RPMI8226 (cell line): ENCODE measurements around the gene FSTL4.

Experiments
- DNase-seq: peaks from one replicate; pipeline ENCODE4 v3.0.0-alpha.2; 2015

The FSTL4 gene

DNA sequence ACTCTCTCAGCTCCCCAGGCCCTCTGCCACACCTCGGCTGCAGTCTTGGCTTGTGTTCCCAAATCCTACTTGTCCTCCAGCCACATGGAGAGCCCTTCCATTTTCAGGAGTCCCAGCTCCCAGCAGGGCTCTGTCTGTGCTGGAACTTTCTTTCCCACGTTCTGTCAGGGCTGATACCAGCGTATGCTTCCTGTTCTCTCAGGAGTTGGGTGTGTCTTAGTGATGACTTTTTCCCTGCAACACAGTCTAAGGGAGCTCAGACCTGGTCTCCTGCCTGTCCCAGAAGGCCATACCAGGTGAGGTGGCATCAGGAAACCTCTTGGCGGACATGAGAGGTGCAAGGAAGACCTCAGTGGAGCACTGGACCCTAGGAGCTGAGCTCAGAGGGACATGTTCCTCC, 334.0 kb downstream of the FSTL4 start:
- DNase-seq, result no peak

DNA sequence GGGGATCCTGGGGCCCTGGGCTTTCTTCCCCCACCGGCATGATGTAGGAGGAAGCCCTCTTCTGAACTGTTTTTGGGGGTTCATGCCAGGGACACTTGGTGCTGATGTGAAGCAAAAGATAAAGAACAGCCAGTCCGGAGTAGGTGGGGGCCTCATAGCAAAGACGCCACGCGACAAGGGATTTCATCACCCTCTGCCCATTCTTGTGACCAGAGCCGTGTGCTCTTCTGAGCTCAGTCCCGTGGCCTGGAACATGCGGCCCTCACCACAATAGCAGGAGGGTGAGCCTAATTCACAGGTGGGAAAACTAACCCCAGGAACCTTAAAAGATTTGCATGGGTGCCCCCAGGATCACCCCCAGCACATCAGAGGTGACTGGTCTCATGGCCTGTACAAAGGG, 334.6 kb downstream of the FSTL4 start:
- DNase-seq, result no peak

DNA sequence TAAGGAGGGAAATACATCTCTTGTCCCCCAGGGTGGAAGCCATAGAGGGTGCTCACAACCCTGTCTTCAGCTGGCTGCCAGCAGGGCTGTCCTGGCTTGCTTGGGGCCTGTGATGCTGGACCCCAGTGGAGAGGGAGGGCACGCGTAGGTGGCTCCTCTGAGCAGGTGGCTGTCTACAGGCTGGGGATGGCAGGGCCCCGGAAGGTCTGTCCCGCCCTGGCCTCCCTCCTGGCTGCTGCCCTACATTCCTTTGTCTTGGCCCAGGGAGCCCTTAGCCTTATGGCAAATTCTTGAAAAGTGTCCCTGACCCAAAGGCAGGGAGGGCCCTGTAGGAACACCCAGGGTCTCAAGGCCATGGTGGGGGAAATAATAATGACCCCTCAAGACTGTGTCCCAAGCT, 336.2 kb downstream of the FSTL4 start:
- DNase-seq, result no peak

DNA sequence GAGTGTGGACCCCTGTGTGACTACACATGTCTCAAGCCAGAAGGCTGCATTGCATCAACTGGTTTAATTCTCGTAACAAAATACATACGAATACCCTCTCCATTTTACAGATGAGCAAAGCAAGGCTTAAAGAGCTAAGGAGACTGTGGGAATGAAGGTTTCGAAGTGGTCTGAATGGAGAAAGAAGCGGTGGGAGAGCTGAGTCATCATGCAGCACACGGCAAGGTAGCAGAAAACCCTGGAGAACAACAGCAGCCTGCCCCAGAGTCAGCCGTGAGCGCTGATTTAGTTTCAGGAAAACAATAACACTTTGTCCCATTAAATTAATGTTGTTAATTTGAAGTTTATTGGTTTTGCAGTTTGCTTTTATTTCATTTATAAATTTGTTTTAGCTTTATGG, 336.7 kb downstream of the FSTL4 start:
- no peak for DNase-seq

DNA sequence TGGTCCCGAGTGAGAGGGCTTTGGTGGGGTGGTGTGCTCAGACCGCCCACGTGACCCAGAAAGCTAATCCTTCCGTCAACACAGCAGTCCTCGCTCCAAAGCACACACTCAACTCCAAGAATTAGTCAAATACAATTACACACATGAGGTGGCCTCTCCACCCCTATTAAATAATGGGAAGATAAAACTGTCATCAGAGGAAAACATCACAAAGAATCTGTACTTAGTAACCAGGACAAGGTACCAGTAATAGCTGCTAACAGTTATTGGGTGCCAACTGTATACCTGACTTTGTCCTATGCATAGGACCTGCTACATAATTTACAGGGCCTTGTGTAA, 337.8 kb downstream of the FSTL4 start:
- DNase-seq, result no peak

DNA sequence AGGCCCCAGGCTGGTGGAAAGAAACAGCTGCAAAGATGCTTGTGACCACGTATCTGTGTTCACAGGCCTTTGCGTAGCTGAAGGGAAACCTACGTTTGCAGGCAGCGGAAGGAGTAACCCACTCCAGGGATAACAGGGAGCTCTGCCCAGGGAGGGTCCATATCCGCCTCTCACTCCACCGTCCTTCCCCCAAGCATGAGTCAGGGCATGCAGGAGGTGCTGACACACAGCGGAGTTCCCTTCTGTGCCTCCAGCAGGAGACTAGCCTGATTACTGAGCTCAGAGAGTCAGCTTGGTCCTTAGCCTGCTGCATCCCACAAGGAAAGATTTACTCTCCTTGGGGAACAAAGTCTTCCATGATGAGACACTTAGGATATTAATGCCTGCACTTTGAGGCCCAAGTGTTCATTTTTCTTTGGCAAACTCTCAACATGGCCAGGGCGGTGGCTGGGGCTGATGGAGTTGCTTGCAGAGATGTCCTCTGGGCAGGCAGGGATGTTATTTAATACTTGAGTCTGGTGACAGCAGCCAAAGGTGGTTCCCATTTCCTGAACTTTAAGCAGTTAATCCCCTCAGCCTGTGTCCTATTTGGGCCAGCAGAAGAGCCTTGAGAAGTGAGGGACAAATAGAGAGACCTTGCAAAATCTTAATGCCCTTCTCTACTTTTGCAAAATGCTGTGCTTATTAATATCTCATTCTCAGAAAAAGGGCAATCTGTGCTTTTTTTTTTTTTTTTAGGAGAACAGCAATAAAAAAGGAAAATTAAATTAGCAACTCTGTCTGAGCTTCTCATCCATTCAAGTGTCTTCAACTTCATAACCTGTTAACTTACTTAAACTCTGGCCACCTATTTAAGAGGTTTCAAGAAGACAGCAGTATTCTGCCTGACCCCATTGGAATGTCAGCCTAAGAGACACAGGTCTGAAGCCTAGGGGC, 338.4 kb downstream of the FSTL4 start:
- no peak for DNase-seq

DNA sequence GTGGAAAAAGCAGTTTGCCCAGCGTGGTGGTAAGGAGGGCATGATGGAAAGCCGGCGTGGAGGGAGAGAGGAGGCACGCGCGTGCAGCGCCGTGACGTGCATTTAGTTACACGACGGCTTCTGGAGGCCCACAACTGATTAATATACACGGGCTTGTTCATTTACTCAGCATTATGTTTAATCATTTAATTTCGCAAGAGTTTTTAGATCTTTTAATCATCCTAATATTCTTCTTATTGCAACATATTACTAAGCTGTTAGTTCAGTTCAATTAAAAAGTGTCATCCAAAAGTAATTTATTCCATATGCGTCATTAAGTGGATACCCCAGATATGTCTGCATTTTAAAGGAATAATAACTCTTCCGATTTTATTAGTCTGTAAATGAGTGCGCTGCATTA, 340.0 kb downstream of the FSTL4 start:
- DNase-seq, result no peak

DNA sequence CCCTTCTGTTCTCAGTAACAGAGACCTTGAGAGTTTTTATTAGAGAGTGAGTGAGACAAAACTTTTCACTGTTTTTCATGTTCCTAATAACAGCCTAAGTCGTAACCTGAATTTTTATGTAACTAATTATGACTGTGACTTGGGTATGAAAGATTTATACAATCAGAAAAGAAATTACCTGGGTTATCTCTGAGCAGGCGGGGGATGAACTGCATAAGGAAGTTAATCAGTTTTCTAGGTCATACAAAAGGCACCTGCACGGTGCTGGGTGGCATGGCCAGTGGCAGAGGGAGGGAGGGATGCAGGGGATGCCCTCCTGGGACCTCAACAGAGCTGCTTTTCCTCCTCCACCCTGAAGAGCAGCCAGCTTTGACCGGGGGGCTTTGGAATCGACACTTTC, 340.7 kb downstream of the FSTL4 start:
- DNase-seq, result no peak

DNA sequence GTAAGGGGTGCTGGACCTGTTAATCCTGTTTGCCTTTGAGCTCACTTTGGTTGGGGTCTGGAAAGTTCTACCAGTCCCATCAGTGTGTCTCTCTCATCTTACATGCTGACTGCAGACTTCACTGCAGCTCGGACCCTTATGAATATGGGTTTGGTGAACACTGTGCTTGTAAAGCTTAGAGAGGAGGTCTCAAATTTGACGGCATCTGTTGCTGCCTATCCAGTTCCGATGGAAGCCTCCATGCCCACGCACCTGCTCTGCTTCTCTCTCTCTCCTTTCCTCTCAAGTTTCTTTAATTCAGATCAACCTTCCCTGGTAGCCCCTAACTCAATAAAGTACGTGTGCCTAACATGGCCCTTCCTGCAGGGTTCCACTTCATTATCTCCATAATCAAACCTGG, 342.6 kb downstream of the FSTL4 start:
- DNase-seq, result no peak

DNA sequence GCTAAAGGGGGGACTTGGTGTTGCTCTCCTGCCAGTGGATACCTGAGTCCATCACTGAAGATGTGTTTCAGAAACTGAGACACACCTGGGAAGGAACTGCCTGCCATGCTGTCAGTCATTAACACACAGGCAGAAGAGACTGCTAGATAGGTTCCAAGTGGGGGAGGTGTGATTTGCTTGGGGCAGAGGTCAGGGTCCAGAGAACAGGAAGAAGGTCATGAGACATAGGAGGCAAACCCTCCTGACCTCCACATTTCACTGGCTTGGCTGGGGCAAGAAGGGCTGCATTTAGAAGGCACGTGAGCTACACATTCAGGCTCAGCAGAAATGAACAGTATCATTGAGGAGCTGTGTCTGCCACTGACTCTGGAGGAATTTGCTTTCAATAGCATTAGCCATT, 344.7 kb downstream of the FSTL4 start:
- peak; percentile 57 for DNase-seq

DNA sequence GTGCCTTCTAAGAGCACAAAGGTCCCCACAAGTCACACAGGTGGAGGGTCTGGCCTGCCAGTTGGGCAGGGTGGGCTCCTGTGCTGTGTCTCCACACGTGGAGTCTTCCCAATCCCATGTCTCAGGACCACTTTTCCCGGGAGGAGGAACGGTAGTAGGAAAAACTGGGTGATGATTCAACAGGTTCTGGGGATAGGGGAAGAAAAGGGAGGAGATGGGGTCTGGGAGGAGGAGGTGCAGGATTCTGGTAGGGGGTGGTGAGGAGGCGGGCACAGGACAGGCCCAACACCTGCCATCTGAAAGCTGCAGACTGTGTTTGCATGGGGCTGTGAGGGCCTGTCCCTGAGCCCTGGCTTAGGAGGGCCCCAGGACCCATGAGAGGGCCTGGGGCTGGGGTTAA, 345.4 kb downstream of the FSTL4 start:
- DNase-seq, result no peak

DNA sequence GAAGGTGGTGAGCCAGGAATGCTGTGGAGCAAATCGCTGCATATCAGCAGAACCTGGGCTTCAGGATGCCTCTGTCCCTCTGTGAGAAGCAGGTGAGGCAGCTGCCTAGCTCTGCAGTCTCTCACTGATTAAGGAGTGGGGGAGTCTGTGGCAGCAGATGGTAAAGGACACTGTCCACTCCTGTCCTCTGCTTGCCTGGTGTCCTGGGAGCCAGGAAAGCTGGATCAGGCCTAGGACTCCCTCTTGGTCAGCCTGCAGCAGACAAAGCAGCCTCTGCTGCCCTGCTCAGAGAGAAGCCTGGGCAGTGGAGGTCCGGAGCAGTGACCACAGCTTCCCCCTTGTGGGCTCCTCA, 345.8 kb downstream of the FSTL4 start:
- no peak for DNase-seq

DNA sequence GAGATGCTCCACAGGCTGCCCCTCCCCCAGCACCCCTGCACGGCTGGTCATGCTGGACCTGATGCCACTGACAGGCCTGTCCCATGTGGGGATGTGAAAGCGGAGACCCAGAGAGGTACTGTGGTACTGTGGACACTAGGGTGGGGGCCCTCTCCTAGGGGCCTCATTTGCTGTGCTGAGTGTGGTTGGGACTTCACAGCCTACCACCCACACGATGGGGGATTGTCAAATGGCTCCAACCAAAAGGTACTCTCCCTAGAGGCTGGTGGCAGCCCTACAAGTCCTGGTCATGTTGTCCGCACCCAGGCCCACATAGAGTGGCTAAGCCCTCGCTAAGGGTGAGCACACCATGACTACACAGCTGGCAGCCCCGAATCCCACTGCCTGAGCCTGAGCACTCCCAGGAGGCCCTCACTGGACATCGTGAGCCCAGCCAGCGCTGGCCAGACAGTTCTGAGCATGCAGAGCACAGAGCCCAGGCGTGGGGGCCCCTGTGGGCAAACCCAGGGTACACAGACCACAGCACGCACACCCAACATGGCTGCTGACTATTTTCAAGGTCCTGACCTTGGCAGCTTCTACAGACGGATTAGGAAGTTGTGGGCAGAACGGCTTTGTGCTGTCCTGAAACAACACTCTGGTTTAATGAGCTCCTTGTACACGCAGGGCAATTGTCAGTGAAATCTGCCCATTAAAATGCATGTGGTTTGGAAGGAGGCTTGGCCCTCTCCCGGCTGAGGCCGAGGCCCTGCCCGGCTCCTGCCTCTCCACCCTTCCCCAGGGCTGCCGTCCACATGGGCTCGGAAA, 346.4 kb downstream of the FSTL4 start:
- no peak for DNase-seq

DNA sequence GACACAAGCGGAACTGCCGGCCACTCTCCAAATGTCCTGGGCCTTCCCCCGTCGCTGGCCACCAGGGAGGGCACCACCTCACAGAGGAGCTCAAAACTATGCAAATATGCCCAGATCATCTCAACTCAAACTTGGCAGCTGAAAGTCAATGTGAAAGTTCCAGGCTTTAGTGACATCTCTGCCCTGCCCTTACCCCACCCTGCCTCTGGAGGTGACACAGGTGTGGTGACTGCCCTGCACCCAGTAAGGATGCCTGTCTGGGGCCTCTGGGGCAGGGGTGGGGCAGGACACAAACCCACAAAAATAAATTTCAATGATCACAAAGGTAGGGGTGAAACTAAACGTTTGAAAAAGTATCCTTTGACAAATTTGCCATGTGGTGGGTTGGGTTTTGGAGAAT, 347.1 kb downstream of the FSTL4 start:
- peak; percentile 84 for DNase-seq

DNA sequence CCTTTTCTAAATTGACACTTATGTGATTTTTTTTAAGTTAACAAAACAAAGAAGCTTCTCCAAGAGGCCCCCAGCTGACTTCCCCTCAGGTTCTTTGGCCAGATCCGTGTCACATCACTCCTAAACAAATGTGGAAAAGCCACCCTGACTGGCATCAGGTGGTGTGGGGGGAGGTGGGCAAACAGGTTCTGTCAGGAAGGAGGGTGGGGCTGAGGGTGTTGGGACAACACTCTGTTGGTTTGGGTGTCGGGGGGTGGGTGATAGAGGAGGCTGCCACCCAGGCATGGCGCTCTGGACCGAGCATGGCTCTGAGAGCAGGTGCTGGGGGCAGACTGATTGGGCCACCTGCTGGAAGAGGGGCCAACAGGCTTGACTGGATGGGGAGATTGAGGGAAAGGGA, 349.7 kb downstream of the FSTL4 start:
- no peak for DNase-seq

DNA sequence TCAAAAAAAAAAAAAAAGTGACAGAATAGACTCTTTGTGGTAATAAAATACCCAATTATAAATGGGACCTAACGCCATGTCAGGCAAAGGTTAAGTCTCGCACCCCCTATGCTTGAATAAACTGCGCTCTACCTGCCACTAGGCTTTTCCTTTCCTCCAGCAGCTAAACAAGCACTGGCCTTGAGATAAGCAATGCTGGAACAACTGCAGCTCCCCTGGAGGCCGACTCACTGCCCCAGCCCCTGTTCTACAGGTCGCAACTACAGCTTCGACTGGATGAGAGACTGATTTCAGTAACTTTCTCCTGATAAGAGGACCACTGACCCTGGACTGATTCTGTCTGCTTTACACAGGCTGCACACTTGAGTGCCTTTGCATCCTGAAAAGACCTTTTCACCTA, 350.3 kb downstream of the FSTL4 start:
- no peak for DNase-seq

DNA sequence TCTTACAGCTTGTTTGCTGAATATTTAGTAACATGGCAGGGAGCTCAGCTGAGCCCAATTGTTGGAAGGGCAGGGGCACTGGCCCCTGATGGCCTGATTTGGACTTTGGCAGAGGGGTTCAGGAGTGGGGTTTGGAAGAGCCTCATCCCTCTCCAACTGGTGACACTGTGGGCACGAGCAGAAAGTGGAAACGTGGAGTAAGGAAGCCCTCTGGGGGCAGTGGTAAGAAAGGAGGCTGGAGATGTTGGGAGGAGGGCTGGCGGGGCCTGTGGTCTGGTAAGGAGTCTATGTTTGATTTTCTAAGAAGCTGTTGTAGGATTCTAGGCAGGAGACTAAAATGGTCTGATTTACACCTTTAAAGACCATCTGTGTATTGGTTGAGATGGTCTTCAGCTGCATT, 351.6 kb downstream of the FSTL4 start:
- no peak for DNase-seq

DNA sequence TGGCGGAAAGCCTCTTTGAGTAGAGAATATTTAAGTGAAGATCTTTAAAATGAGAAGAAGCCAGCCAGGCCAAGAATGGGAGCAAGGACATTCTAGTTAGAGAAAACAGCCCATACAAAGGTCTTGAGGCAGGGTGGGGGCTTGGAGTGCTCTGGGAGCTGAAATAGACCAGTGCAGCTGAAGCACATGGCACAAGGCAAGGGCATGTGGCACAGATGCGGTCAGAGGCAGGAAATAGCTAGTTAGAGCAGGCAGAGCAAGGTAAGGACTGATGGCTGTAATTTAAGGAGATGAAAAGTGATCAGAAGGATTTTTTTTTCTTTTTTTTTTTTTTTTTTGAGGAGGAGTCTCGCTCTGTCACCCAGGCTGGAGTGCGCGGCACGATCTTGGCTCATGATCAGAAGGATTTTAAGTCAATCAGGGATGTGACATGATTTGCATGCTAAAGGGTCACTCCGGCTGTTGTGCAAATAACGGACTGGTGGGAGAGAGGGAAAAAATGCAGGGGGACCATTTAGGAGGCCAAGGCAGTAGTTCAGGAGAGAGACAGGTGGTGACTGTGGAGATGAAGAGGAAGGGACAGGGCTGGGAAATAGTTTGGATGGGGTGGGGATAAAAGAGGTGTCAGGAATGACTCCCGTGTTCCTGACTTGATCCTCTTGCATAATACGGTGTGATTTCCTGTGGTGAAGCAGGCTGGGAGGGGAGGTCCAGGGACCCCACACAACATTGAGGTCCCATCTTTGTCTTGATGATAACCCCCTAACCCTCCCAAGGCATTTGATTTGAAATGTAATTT, 352.9 kb downstream of the FSTL4 start:
- peak; percentile 56 for DNase-seq

DNA sequence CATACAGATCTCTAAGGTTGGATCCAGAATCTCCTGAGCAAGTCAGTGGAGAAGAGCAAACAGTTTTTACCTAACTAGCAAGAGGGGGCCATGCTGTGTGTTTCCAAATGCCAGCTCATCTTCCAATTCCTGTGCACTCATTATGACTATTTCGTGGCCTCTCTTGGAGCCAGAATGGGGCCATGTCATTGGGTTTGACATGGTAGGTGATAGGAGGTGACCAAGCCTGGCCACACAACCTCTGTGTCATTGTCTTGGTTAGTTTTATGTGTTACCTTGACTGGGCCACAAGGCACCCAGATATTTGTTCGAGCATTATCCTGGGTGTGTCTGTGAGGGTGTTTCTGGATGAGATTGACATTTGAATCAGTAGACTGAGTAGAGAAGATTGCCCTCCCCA, 354.4 kb downstream of the FSTL4 start:
- DNase-seq, result no peak

DNA sequence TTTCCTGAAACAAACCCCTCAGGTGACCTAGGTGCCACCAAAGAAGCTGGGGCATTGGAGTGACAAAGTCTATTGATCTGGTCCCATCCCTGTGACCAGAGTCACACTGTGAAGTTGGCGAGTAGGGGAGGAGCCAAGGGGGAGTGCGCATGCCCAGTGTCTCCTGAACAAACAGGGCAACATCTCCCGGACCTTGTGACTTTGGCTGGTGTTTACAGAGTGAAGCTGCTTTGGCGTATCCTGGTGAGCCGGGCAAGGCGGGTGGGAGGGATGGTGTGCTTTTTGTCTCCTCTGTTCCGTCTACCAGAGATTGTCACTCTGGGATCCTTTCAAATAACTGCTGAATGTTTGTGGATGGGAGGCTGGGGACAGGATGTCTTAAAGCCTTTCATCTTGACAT, 356.1 kb downstream of the FSTL4 start:
- no peak for DNase-seq

DNA sequence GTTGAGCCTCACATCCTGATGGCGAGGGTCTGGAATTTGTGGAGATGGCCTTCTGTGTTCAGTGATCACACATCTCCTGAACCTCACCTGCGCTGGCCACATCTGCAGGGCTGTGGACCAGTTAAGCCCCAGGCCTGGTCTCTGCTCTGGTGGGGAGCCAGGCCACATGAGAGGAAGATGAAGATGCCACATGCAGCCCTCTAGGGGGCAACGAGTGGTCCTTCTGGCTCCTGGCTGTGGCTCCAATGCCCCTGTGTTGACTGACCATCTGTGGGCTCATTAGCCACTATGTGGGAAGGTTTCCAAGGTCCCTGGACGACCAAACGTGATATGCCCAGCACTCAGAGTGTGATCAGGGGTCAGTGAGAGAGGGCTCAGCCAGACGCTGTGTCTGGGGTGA, 357.5 kb downstream of the FSTL4 start:
- DNase-seq, result no peak

DNA sequence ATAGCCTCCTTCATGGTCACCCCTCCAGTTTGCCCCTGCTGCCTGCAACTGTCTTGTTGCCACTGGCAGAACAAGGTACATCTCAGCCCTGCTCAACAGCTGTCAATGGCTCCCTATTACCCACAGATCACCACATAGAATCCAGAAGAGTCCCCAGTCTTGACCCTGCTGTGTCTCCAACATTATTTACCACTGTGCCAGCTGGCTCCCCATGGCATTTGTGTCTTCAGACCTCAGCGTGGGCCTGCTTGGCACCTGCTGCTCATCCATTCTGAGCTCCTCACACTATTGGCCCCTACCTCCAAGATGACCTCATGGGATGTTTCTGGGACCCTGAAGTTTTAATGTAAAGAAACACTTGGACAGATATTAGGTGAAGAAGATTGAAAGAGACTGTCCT, 358.7 kb downstream of the FSTL4 start:
- no peak for DNase-seq

DNA sequence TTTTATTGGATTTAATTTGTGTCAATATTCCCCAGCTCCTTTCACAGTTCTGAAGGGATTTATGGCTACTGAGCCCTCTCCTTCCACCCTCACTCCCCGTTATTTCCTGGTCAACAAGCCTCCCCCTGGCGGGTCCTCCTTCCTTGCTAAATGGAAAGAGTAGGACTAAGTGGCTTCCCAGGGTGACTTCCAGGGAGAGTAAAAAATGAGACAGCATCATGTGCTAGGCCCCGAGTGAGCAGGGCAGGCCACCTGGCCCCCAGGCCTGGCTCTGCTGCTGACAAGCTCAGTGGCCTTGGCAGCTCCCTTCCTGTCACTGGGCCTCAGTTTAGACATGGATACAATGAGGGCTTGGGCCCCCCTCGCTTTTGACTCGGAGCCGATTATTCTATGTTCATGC, 359.3 kb downstream of the FSTL4 start:
- DNase-seq, result no peak

DNA sequence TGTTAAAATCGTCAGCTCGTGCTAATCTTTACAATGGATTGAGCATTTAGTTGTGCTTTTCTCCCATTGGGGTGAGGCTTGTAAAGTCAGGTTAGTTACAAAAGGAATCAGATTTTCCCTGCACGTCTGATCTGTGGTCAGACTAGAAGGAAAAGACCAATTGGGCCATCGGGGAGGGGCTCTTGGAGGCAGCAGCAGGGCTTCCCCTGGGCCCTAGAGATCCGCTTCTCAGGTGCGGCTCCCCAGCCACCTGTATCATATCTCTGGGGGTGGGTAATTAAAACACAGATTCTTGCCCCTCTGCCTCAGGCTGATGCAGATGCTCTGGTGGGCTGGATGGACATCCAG, 360.2 kb downstream of the FSTL4 start:
- no peak for DNase-seq
